Measurements from ENCODE around the gene NME4. TPM values are rescaled to one million over a fixed set of nuclear protein-coding genes. Genes with fewer than 3 reads are reported as not detected.

The NME4 gene
- total RNA-seq, 1 experiment from 2014 or later, result 68.2 TPM

DNA sequence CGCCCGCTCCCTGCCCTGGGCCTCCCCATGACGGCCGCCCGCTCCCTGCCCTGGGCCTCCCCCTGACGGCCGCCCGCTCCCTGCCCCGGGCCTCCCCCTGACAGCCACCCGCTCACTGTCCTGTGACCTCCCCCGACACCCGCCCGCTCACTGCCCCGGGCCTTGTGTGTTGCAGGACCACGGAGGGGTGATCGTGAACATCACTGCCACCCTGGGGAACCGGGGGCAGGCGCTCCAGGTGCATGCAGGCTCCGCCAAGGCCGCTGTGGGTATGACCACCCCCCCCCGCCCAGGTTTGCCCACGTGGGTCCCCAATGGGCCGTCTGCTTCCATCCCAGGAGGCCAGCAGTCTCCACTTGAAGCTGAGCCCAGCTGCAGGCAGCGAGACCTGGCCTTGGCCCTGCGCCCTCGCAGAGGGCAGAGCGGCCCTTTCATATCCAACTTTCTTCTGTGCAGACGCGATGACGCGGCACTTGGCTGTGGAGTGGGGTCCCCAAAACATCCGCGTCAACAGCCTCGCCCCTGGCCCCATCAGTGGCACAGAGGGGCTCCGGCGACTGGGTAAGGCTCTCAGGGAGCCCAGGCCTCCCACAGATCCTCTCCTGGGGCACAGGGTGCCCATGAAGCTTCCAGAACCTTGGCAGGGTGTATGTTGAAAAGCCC is 13.6 kb downstream of the NME4 start:
- TF ChIP-seq YY1 (IDR thresholded peaks at IDR 0.05; ENCODE audit: extremely low read depth, insufficient replicate concordance, low read depth, low read length), result no peak
- TF ChIP-seq EGR1 (IDR thresholded peaks at IDR 0.05; ENCODE audit: low read depth), result no peak
- Histone ChIP-seq H3K27ac (ENCODE audit: low read depth, low read length) (no peak overlapping the region), H3K4me2 (ENCODE audit: low read length) (no peak overlapping the region), H3K36me3 (ENCODE audit: control insufficient read depth in 1 of 2, insufficient read depth in 2 of 2, low read length in 2 of 2) (no peaks in the 10 kb centered on the region), H3K4me3 (replicated peaks in 1 of 2; ENCODE audit: low read depth in 1 of 2, low read length in 2 of 2) (no peak overlapping the region), H3K4me1 (ENCODE audit: control insufficient read depth in 1 of 2, insufficient read depth in 2 of 2, low read length in 2 of 2) (no peaks in the 10 kb centered on the region), H3K79me2 (ENCODE audit: insufficient read depth, low read length) (no peaks in the 10 kb centered on the region), H2AFZ (ENCODE audit: low read depth, low read length, poor library complexity, severe bottlenecking) (no peak overlapping the region), H4K20me1 (ENCODE audit: insufficient read depth) (no peaks in the 10 kb centered on the region), H3K9me2 (ENCODE audit: insufficient read depth) (no peaks in the 10 kb centered on the region), H3K9me3 (ENCODE audit: control insufficient read depth in 1 of 2, insufficient read depth in 1 of 2, low read depth in 1 of 2, low read length in 2 of 2) (no peaks in the 10 kb centered on the region), H3K9ac (ENCODE audit: low read length) (no peak overlapping the region), H3K27me3 (ENCODE audit: insufficient read depth, low read length) (no peaks in the 10 kb centered on the region)
- ChIA-PET RAD21 (ENCODE audit: low non-redundant PET in 1 of 2, low total read pairs in 2 of 2, uncharacterized antibody in 2 of 2, unreplicated experiment in 2 of 2) (no interaction called here), CTCF (no interaction called here), POLR2A (no interaction called here)
- DNase-seq (ENCODE audit: low read depth, low spot score) (no peak), ATAC-seq (no peak)
- intact Hi-C loops (cut with micrococcal nuclease), result no loop called here
- no TSS peak for BruUV-seq (replicated peaks)

DNA sequence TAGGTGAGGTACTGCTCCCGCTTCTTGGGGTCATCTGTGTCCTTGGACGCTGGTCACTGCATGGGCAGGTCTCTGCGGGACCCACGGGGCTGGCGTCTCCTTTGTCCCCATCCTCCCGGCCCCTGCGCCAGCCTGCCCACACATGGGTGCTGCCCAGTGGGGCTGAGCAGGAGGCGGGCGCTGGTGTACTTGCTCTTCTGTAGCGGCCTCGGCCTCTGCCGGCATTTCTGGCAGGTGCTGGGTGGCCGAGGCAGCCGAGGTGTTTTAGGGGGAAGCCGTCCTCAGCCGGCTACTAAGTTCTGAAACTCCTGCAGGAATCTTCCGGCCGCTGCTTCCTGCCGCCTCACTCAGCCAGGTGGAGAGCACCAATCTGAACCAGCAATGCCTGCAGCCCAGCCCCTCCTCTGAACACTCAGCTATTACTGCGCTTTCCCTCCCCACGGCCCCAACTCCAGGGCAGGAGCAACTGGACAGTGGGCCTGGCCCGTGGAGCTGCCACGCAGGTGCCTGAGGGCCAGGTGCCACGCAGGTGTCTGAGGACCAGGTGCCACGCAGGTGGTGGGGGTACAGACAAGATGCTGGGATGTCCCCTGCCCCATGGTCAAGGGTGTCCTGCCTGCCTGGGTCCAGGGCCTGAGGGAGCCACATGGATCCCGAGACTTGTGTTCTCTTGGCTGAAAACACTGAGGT is 14.7 kb downstream of the NME4 start:
- Histone ChIP-seq H3K4me1 (ENCODE audit: control insufficient read depth in 1 of 2, insufficient read depth in 2 of 2, low read length in 2 of 2) (no peaks in the 10 kb centered on the region), H3K4me2 (ENCODE audit: low read length) (no peak overlapping the region), H3K4me3 (replicated peaks in 1 of 2; ENCODE audit: low read depth in 1 of 2, low read length in 2 of 2) (no peak overlapping the region), H2AFZ (ENCODE audit: low read depth, low read length, poor library complexity, severe bottlenecking) (no peak overlapping the region), H3K79me2 (ENCODE audit: insufficient read depth, low read length) (no peaks in the 10 kb centered on the region), H3K9me2 (ENCODE audit: insufficient read depth) (no peaks in the 10 kb centered on the region), H3K36me3 (ENCODE audit: control insufficient read depth in 1 of 2, insufficient read depth in 2 of 2, low read length in 2 of 2) (no peaks in the 10 kb centered on the region), H3K9me3 (ENCODE audit: control insufficient read depth in 1 of 2, insufficient read depth in 1 of 2, low read depth in 1 of 2, low read length in 2 of 2) (no peaks in the 10 kb centered on the region), H3K27me3 (ENCODE audit: insufficient read depth, low read length) (no peaks in the 10 kb centered on the region), H3K27ac (ENCODE audit: low read depth, low read length) (no peak overlapping the region), H4K20me1 (ENCODE audit: insufficient read depth) (no peaks in the 10 kb centered on the region), H3K9ac (ENCODE audit: low read length) (no peak overlapping the region)
- no peak for DNase-seq (ENCODE audit: low read depth, low spot score)
- no TSS peak for BruUV-seq (replicated peaks)
- POLR2A ChIA-PET, result no interaction called here
- ATAC-seq, result no peak
- no peak for TF ChIP-seq YY1 (IDR thresholded peaks at IDR 0.05; ENCODE audit: extremely low read depth, insufficient replicate concordance, low read depth, low read length)
- TF ChIP-seq POLR2AphosphoS5 (IDR thresholded peaks at IDR 0.05; ENCODE audit: low read depth, low read length), result no peak
- no peak for TF ChIP-seq JUND (IDR thresholded peaks at IDR 0.05)
- TF ChIP-seq, protein P1, sequence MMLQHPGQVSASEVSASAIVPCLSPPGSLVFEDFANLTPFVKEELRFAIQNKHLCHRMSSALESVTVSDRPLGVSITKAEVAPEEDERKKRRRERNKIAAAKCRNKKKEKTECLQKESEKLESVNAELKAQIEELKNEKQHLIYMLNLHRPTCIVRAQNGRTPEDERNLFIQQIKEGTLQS (IDR thresholded peaks at IDR 0.05), result no peak
- CTCF ChIA-PET, result no interaction called here
- RAD21 ChIA-PET (ENCODE audit: low non-redundant PET in 1 of 2, low total read pairs in 2 of 2, uncharacterized antibody in 2 of 2, unreplicated experiment in 2 of 2), result no interaction called here
- intact Hi-C loops (cut with micrococcal nuclease), result no loop called here

Data from HCT116 (cell line).